ENCODE data around the gene HPSE2. TPM values are rescaled to one million over a fixed set of nuclear protein-coding genes. Genes with fewer than 3 reads are reported as not detected.

HPSE2 gene
- total RNA-seq, 2 experiments from 2014 or later = not detected

- no peak for ATAC-seq
- POLR2A ChIA-PET = no interaction called here
- DNase-seq = no peak
- Mint-ChIP-seq H3K27ac (no peak overlapping the region), H3K27me3 (peaks cover 18% of the 10 kb centered on the region), H3K4me3 (no peak overlapping the region), H3K4me1 (no peaks in the 10 kb centered on the region), H3K9me3 (ENCODE audit: low read depth) (no peaks in the 10 kb centered on the region), H3K36me3 (ENCODE audit: low read depth) (no peaks in the 10 kb centered on the region)
- intact Hi-C loops (cut with DNase I, micrococcal nuclease) = no loop called here
- CTCF ChIA-PET = no interaction called here
These were observed 781.9 kb downstream of the HPSE2 start for GRCh38 chr10:98453729-98454128.

- DNase-seq (no peak), ATAC-seq (no peak)
- Mint-ChIP-seq H3K9me3 (ENCODE audit: low read depth) (no peaks in the 10 kb centered on the region), H3K27me3 (peaks cover 13% of the 10 kb centered on the region), H3K4me1 (peaks cover 10% of the 10 kb centered on the region), H3K36me3 (ENCODE audit: low read depth) (no peaks in the 10 kb centered on the region), H3K4me3 (no peak overlapping the region), H3K27ac (no peak overlapping the region)
- ChIA-PET POLR2A (no interaction called here), CTCF (no interaction called here)
- intact Hi-C loops (cut with DNase I, micrococcal nuclease) = no loop called here
These were observed 785.0 kb downstream of the HPSE2 start for GRCh38 chr10:98450618-98451017.

- ChIA-PET CTCF (no interaction called here), POLR2A (no interaction called here)
- DNase-seq (no peak), ATAC-seq (no peak)
- Mint-ChIP-seq H3K27me3 (peaks cover 13% of the 10 kb centered on the region), H3K36me3 (ENCODE audit: low read depth) (peaks cover 9% of the 10 kb centered on the region), H3K4me1 (peaks cover 23% of the 10 kb centered on the region), H3K9me3 (ENCODE audit: low read depth) (no peaks in the 10 kb centered on the region), H3K4me3 (no peak overlapping the region), H3K27ac (no peak overlapping the region)
- intact Hi-C loops (cut with DNase I, micrococcal nuclease) = loop anchor here in 1 of 2 experiments (5.0 to 10.0 kb wide), 2 partner anchors 983 to 1176 kb away; partner anchors contain the start of genes GOT1 and SLC25A28
These were observed 786.4 kb downstream of the HPSE2 start for GRCh38 chr10:98449287-98449686.

- POLR2A ChIA-PET = interaction anchor here (0.7 kb wide), 1 partner anchor 1292 kb away, joined by 4 read pairs; no protein-coding TSS in a partner anchor
These were observed 788.9 kb downstream of the HPSE2 start, which contains the start of gene HPS1 for GRCh38 chr10:98446661-98447221. TSS of gene HPS1 (minus strand) at chr10:98446935. CDS start at chr10:98443240, 3,695 bp downstream.

GRCh38 chr10:98446151-98446660 is 789.4 kb downstream of the HPSE2 start:
- intact Hi-C loops (cut with DNase I, micrococcal nuclease) = loop anchor here in 1 of 2 experiments (1.0 to 10.0 kb wide), 4 partner anchors 41 to 1179 kb away; partner anchors contain the start of genes GOT1, R3HCC1L and SLC25A28
- no peaks in the 10 kb centered on the region for H3K9me3 Mint-ChIP-seq (ENCODE audit: low read depth)
- peaks cover 5% of the 10 kb centered on the region for H3K27me3 Mint-ChIP-seq
- H3K27ac Mint-ChIP-seq = peak overlapping the region; percentile 88
- peak; percentile 49 for ATAC-seq
- peak; percentile 67 for DNase-seq
- CTCF ChIA-PET = interaction anchor here (0.6 to 2.1 kb wide), 3 partner anchors 21 to 526 kb away, joined by 3 to 7 read pairs (median 3); no protein-coding TSS in a partner anchor
- POLR2A ChIA-PET = interaction anchor here (0.7 kb wide), 1 partner anchor 1293 kb away, joined by 4 read pairs; no protein-coding TSS in a partner anchor
- peaks cover 44% of the 10 kb centered on the region for H3K4me1 Mint-ChIP-seq
- H3K4me3 Mint-ChIP-seq = peak overlapping the region; percentile 93
- peaks cover 34% of the 10 kb centered on the region for H3K36me3 Mint-ChIP-seq (ENCODE audit: low read depth)

More at GRCh38 chr10:98446661-98447221, 788.9 kb downstream of the HPSE2 start, which contains the start of gene HPS1:
- intact Hi-C loops (cut with DNase I, micrococcal nuclease) = loop anchor here in 1 of 2 experiments (1.0 to 10.0 kb wide), 4 partner anchors 42 to 1178 kb away; partner anchors contain the start of genes GOT1, R3HCC1L and SLC25A28
- Mint-ChIP-seq H3K27me3 (peaks cover 5% of the 10 kb centered on the region), H3K36me3 (ENCODE audit: low read depth) (peaks cover 30% of the 10 kb centered on the region), H3K4me3 (peak within 1 kb of the TSS; percentile 93), H3K9me3 (ENCODE audit: low read depth) (no peaks in the 10 kb centered on the region), H3K27ac (peak within 1 kb of the TSS; percentile 88), H3K4me1 (peaks cover 39% of the 10 kb centered on the region)
- DNase-seq = peak; percentile 92
- ATAC-seq = peak; percentile 93
- CTCF ChIA-PET = interaction anchor here (0.6 to 2.1 kb wide), 3 partner anchors 20 to 137 kb away, joined by 3 to 7 read pairs (median 5); no protein-coding TSS in a partner anchor

- Mint-ChIP-seq H3K4me1 (peaks cover 47% of the 10 kb centered on the region), H3K27me3 (no peaks in the 10 kb centered on the region), H3K36me3 (ENCODE audit: low read depth) (peaks cover 39% of the 10 kb centered on the region), H3K4me3 (peak overlapping the region; percentile 93), H3K9me3 (ENCODE audit: low read depth) (no peaks in the 10 kb centered on the region), H3K27ac (peak overlapping the region; percentile 88)
- ChIA-PET CTCF (interaction anchor here (0.6 to 2.1 kb wide), 2 partner anchors 20 to 525 kb away, joined by 3 to 7 read pairs; no protein-coding TSS in a partner anchor), POLR2A (no interaction called here)
- DNase-seq (no peak), ATAC-seq (no peak)
- intact Hi-C loops (cut with DNase I, micrococcal nuclease) = loop anchor here in 1 of 2 experiments (5.0 to 10.0 kb wide), 2 partner anchors 987 to 1179 kb away; partner anchors contain the start of genes GOT1 and SLC25A28
These were observed 790.3 kb downstream of the HPSE2 start for GRCh38 chr10:98445200-98445812.

- intact Hi-C loops (cut with DNase I, micrococcal nuclease) = loop anchor here in 1 of 2 experiments (5.0 to 10.0 kb wide), 2 partner anchors 988 to 1180 kb away; partner anchors contain the start of genes GOT1 and SLC25A28
- CTCF ChIA-PET = interaction anchor here (2.1 kb wide), 1 partner anchor 19 kb away, joined by 7 read pairs; no protein-coding TSS in a partner anchor
These were observed 791.2 kb downstream of the HPSE2 start for GRCh38 chr10:98444314-98445006.

GRCh38 chr10:98438715-98439114 is 796.9 kb downstream of the HPSE2 start:
- CTCF ChIA-PET = no interaction called here
- H3K4me1 Mint-ChIP-seq = peaks cover 27% of the 10 kb centered on the region
- no peaks in the 10 kb centered on the region for H3K27me3 Mint-ChIP-seq
- intact Hi-C loops (cut with DNase I, micrococcal nuclease) = no loop called here
- ATAC-seq = no peak
- H3K4me3 Mint-ChIP-seq = no peak overlapping the region
- DNase-seq = no peak
- H3K36me3 Mint-ChIP-seq (ENCODE audit: low read depth) = peaks cover 70% of the 10 kb centered on the region
- POLR2A ChIA-PET = no interaction called here
- no peaks in the 10 kb centered on the region for H3K9me3 Mint-ChIP-seq (ENCODE audit: low read depth)
- no peak overlapping the region for H3K27ac Mint-ChIP-seq

More at GRCh38 chr10:98444314-98445006, 791.2 kb downstream of the HPSE2 start:
- Mint-ChIP-seq H3K9me3 (ENCODE audit: low read depth) (no peaks in the 10 kb centered on the region), H3K27ac (peak overlapping the region; percentile 38), H3K4me3 (peak overlapping the region; percentile 93), H3K27me3 (no peaks in the 10 kb centered on the region), H3K4me1 (peaks cover 47% of the 10 kb centered on the region), H3K36me3 (ENCODE audit: low read depth) (peaks cover 47% of the 10 kb centered on the region)
- ATAC-seq = no peak
- POLR2A ChIA-PET = no interaction called here
- no peak for DNase-seq

- peaks cover 73% of the 10 kb centered on the region for H3K36me3 Mint-ChIP-seq (ENCODE audit: low read depth)
- H3K9me3 Mint-ChIP-seq (ENCODE audit: low read depth) = peaks cover 2% of the 10 kb centered on the region
- CTCF ChIA-PET = interaction anchor here (0.7 to 1.6 kb wide), 5 partner anchors 9 to 814 kb away, joined by 3 to 8 read pairs (median 3); no protein-coding TSS in a partner anchor
- H3K27me3 Mint-ChIP-seq = no peaks in the 10 kb centered on the region
- ATAC-seq (no peak), DNase-seq (no peak)
- intact Hi-C loops (cut with DNase I, micrococcal nuclease) = no loop called here
- H3K4me3 Mint-ChIP-seq = no peak overlapping the region
- peaks cover 14% of the 10 kb centered on the region for H3K4me1 Mint-ChIP-seq
- H3K27ac Mint-ChIP-seq = no peak overlapping the region
- POLR2A ChIA-PET = no interaction called here
These were observed 798.9 kb downstream of the HPSE2 start for GRCh38 chr10:98436704-98437103.

- ATAC-seq (no peak), DNase-seq (no peak)
- Mint-ChIP-seq H3K9me3 (ENCODE audit: low read depth) (peaks cover 2% of the 10 kb centered on the region), H3K27ac (no peak overlapping the region), H3K4me1 (peaks cover 6% of the 10 kb centered on the region), H3K4me3 (no peak overlapping the region), H3K36me3 (ENCODE audit: low read depth) (peaks cover 73% of the 10 kb centered on the region), H3K27me3 (no peaks in the 10 kb centered on the region)
- ChIA-PET CTCF (interaction anchor here (0.6 to 1.6 kb wide), 4 partner anchors 10 to 30 kb away, joined by 3 to 8 read pairs (median 4); no protein-coding TSS in a partner anchor), POLR2A (no interaction called here)
- intact Hi-C loops (cut with DNase I, micrococcal nuclease) = no loop called here
These were observed 800.5 kb downstream of the HPSE2 start for GRCh38 chr10:98435178-98435577.
